HPDE6-E6E7 (cell line): Measurements from ENCODE around the gene LMO4.

Source experiments
- DNase-seq: peaks from one replicate; pipeline ENCODE4 v3.0.0; 2011; ENCODE audit warnings: missing footprints; ENCODE audit errors: extremely low spot score

Gene LMO4

DNA sequence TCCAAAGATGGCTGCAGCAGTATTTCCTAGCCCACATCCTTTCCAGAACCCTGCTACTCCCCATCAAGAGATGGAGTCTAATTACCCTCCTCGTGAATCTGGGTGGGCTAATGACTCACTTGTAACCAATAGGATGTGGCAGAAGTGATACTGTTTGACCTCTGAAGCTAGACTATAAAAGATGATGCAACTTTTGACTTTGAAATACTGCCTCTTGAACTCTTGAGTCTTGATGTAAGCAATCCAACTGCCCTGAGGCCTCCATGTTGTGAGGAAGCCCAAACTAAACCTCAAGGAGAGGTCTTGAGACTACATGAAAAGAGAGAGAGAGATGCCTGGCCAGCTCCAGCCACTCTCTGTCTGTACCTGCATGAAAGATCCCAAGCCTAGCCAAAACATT, 29.5 kb downstream of the LMO4 start:
- no peak for DNase-seq

DNA sequence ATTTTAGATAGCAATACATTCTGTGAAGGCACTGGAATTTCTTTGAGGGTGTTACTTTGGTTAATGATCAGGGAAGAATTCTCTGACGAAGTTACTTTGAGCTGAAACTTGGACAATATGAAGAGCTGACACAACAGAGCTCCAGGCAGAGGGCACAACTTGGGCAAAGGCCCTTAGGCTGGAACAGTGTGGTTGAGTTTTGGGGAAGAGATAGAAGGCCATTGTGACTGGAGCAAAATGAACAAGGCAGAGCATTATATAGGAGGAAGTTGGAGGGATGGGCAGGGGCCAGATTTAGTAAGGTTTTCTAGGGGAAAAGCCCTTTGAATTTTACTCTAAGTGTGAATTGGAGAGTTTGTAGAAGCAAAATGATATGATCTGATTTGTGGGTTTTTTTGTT, 30.9 kb downstream of the LMO4 start:
- no peak for DNase-seq

DNA sequence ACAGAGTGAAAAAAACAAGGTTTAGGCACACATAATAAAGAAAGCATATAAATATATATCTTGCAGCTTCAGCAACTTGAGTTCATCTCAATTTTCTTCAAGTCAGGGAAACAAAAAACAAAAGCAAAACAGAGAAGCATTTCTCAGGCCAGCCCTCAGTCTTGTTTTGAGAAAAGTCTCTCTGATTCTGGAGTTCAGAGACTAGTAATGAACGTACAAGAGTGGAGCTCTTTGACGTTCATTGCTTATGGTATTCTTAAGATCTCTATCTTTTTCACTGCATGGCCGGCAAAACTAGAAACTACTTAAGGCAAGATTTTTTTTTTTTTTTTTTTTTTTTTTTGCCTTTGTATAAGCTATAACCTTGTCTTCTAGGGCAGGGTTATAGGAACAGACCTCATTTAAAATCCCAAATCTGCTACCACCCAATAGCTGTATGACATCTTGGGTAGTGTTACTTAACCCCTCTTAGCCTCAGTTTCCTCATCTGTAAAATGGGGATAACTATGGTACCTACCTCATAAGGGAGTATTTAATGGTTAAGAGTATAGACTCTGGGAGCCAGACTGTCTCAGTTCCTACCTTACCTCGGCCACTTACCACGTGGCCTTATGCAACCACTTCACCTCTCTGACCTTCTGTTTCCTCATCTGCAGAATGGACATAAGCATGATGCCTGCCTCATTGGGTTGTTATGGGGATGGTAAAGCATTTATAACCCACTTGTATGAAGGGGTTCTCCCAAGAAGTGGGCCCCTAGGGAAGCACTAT, 33.6 kb downstream of the LMO4 start:
- DNase-seq, result no peak

DNA sequence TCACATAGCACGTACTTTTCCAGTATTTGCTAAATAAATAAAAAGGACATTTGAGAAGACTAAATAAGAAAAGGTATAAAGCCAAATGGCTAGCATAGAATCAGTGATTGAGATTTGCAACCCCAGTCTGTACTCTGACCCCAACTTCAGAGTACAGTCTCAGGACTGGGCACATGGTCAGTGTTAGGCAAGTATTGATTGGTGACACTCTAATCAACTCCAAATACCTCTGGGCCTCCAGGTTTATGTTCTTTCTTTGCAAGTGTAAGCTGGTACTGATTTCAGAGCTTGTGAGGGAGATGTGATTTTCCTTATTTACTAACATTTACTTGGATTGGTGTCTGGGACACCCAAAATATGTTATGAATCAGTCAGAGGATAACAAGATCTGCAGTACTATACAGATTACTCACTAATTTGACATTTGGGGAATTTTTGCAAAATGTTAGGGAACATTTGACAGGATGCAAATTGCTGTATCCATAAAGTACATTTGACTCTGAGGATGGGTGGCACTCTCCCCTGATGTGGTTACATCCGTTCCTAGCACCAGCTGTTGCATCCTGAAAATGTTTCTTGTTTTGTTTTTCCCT, 34.2 kb downstream of the LMO4 start:
- DNase-seq, result no peak

DNA sequence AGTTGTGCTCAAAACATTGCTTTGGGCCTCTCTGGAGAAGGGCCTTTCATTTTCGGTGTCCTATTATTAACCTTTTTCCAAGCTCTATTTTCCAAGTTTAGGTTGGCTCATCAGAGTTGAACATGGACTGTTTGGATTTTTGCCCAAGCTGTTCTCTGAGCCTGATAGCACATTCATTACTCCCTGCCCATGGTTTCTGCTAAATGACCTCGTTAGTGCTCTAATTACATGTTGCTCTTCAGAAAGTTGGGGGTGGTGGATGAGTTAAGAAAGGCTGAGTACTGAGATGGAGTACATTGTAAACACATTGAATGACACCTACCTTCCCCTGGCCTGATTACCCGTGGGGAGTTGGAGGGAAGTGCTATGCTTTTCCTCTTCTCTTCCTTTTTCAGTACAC, 38.9 kb downstream of the LMO4 start:
- no peak for DNase-seq

DNA sequence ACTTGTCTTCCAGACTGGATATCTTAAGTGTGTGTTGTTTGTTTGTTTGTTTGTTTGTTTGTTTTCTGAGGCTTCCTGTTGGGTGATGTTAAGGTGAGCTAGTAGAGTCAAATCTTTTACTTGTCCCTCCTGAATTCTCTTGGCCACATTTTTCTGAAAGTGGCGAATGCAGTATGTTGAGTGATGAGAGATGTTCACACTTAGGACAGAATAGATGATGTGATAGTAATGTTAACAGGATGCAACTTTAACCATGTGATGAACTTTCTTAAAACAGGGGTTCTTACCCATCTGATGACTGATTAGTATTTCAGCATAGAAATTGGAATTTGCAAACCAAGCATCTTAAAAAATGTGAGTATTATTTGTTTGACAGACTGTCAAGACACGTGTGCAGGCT, 40.2 kb downstream of the LMO4 start:
- DNase-seq, result no peak

DNA sequence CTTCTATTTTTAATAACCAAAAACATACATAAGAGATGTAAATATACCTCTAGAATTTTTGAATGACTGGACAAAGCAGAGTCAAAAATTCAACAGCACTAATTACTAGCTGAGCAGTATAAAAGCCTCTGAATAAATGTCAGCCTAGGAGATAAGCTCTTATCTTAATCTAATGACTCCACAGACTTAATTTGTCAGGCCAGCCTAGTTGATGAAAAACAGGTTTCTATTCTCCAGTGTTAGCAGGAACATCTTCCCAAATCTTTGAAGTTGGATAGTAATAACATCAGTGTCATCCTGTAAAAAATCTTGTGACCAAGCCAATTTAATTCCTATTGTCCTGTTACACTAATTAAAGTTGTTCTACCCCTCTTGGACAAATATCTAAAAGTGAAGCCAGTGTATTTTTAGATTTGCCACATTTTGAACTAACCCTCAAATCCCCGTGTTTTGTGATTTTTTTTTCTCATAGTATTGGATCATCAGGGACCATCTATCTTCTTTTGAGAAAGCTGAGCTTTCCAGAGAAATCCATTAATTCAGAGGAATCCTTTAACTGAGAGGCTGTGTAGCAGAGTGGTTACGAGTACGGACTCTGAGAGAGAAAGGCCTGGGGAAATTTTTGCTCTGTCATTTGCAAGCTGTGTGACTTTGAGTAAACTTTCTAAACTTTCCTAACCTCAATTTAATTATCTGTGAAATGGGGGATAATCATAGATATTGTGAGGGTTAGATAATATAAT, 41.2 kb downstream of the LMO4 start:
- DNase-seq, result no peak

DNA sequence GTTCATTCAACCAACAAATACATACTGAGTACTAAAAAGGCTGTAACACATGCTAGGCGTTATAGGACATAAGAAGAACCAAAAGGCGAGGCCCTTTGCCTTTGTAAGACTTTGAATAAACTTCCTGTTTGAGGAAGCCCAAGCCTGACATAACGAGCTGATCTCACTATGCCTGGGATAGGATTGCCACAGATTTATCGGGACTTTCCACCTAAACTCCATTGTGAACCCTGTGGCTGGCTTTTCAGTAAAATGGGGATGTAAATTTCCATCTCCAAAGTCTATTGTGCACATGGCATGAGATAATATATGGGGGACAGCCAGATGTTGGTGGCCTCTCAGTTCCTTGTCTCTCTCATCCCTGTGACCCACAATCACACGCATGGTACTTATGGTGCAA, 41.9 kb downstream of the LMO4 start:
- DNase-seq, result no peak

DNA sequence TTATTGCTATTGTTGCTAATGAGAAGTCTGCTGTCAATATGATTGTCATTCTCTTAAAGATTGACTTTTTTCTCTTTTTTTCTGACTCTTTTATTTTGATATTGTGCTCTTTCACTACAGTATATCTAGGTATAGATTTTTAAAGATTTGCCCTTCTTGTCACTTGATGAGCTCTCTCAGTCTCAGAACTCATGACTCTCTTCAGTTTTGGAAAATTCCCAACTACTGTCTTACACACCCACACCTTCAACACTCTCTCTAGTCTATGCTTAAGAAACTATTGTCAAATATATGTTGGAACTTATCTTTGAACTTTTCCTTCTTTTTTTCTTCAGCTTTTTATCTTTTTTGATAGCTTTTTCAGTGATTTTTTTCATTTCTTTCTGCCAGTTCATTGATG, 50.6 kb downstream of the LMO4 start:
- DNase-seq, result no peak

DNA sequence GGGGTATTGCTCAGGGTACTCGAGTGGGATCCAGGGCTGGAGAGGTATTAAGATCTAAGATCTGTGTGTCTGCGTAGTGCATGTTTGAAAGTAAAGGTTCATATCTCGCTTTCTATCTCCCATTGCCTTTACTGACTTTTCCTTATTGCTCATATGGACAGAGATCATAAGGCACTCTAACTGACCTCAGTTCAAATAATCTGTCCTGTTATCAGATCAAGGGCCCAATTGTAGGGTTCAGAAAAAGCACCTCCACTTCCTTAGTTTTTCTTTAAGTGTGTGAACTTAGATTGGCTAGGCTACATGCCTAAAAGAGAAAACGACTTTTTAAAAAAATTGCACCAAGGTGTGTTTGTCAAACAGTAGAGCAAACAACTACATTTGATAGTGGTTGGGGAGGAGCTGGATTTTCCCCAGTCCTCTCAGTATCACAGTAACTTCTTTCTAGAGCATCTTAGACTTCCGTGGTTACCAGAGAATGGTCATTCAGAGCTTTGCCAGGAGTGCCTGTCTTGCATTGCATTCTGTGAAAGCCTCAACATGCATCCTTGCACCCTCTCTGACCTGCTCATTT, 57.6 kb downstream of the LMO4 start:
- DNase-seq, result no peak

DNA sequence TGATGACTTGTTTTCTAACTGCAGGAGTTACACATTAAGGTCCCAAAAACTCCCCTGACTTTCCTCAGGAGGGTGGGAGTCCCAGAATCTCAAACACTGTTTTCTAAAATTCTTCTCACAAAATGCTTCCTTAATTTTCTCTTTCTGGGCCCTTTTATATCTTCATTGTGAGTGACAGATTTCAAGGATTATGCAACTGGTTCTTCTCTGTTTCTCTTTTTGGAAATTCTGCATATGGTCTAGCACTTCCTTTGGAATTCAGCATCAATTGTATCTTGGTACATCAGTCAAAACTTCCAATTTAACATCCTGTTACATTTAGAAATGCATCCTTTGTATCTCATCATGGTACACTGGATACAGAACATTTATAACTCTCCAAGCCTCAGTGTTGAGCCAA, 59.7 kb downstream of the LMO4 start:
- no peak for DNase-seq

DNA sequence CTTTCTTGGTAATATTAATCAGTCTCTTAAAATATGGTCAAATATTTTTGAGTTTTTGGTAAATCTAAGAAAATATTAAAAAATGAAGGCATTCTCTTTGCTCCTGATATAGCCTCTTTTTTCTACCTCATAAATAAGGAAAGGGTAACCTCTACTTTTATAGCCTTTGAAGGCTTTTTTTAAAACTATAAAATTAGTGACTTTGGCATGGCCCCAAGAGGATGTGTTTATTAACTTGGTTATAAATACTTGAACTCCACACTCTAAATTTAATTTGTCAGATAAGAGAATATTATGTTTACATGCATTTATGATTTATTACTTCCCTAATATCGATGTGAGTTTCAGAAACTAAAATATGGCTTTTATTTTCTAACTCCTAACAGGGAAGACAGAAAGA, 60.3 kb downstream of the LMO4 start:
- no peak for DNase-seq

DNA sequence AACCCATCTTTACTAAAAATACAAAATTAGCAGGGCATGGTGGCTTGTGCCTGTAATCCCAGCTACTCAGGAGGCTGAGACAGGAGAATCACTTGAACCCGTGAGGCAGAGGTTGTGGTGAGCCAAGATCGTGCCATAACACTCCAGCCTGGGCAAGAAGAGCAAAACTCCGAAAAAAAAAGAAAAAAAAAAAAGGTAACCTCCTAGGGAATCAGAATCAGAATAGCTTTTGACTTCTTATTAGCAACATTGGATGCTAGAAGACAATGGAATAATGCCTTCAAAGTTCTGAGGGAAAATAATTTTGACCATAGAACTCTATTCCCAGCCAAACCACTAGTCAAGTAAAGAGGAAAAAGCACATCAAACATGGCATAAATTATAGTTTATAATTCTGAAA, 60.9 kb downstream of the LMO4 start:
- DNase-seq, result no peak

DNA sequence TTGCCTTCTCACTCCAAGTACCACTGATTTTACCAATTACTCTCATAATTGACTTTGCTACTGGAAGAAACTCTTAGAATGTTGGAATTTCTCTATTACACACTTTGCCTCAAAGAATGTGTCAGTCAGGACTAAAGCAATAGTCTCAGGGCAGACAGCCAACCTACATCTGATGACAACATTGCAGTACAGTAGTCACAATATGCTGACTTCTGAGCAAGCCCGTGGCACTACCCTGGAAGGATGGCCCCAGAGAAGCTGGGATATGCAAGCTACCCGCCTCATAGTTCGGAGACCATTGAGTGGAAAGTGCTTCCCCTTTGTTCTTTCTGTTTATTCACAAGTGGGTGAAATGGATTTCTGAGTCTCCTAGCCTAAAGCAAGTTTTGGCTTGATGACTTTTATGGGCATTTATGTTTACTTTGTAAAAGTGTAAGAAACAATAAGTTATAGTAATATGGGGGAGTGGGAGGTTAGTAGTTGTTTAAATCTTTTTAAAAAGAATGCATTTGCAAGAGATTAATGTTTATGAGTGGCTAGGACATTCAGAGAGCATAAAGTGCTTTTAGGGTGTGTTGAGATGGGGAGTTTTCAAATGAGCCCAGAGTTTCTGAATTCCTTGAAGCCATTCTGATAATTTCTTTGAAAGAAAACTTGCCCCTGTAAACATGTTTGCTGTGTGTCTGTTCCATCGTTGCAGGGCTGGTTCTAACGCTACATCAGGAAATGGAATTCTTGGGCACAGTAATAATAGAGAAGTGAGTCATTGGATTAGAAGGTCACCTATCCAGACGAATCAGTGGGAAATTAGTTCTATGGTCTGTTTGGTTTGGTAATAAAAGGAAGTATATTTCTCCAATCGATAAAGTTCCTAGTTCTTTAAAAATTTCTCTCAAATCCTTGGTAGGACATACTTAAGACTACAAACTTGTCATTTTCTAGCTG, 63.8 kb downstream of the LMO4 start:
- DNase-seq, result peak; percentile 45

DNA sequence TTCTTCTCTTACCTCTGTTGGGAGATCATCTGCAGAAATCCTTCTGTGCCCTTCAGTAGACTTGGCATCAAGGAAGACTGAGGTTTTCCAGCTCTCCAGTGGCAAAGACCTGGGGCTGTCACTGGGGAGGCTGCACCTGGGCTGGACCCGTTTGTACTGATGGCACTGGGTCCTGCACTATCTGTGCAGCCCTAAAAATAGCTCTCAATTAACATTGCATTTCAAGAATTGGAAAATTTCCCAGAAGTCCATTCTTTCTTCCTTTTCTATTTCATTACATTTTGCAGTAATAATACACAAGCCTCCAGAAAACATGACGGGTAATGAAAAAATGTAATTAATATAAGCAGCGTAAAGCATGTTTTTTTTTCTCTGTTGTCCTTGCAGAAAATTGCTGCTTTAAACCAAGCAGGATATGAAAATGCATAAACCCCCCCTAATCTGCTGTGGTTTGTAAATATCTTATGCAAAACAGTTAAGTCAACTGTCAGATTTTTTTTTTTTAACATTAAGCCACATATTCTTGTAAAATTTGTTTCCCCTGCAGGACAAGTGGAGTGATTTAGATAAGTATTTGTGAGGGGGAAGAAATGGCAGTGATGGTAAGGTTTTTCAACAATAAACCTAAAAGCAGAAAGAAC, 64.9 kb downstream of the LMO4 start:
- DNase-seq, result no peak

DNA sequence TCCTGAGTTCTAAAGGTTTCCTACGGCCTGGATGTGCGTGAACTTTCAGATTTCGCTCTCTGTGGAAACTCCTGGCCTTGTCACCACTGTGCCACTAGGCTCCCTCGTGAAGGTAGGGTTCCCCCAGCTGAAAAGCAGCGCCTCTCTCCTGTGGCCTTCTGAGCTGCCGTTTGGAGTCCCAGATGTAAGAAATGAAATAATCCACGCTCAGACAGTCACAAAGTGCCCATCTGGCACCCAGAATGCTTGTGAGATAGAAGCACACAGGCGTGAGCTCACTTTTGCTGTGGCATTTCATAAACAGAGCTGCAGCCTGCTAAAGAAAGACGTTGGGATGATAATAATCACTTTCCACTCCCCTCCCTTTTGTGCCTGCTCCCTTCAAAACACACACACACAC, 65.8 kb downstream of the LMO4 start:
- DNase-seq, result no peak

DNA sequence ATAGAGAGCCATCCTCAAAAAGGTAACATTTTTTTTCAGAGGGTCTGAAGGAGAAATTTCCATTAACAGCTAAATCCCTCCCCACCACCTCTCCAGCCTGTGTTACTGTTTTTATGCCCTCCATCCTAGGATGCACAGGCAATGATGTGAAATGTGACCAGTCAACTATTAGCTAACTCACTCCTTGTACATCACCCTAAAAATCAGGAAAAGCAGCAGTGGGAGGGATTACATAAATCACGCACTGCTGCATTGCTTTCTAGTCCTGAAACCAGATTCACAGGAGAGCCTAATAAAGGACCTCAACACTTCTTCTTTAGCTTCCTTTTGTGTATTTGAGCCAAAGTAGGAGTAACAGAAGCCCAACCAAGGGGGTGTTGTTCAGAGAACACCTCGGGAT, 66.3 kb downstream of the LMO4 start:
- no peak for DNase-seq
